Measurements from ENCODE around the gene SUN2.

Gene SUN2

DNA sequence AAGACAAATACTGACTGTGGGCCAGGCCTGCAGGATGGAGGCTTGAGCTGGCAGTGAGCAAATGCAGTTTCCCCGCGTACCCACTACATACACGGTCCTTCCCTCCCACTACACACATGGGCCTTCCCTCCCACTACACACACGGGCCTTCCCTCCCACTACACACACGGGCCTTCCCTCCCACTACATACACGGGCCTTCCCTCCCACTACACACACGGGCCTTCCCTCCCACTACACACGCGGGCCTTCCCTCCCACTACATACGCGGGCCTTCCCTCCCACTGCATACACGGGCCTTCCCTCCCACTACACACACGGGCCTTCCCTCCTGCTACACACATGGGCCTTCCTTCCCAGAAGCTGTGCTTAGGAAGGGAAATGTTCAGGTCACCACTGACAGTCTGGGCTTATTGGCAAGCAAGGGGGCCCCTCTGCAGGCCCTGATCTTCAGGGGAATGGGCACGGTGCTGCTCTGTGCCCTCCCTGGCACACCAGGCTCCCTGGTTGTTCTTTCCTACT, 27.4 kb upstream of the SUN2 start (continued):
- no peak for TF ChIP-seq ZBTB49 (tag by site-specific recombination; IDR thresholded peaks at IDR 0.05; ENCODE audit: low read depth)

DNA sequence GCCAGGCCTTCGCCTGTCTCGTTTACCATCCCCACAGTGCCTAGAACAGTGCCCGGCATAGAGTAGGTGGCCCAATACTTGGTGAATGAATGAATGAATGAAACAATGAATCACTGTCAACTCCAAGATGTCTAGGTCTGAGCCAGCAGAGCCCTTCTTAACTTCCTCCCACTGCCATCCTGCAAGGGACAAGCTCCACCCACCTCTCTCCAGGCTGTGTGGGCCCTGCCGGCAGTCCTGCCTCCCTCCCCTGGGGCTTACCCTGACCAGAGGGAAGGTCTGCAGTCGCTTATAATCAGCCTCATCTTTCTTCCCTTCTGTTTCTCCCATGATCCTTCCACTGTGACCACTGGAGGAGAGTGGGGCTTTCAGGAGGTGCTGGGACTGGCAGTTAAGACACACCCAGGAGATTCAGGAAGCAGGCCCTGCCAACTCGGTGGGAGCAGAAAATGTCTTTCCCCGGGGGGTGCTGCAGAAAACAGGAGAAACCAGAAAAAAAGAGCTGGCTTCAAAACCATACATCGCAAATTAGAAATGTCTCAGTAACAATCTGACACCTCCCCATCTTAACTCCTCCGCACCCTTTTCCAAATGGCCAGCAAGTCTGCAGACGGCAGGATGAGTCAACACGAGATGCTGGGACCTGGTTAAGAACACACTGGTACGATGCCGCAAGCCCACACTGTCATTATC, 26.8 kb upstream of the SUN2 start:
- POLR2A ChIA-PET = interaction anchor here (1.0 to 1.7 kb wide), 3 partner anchors 14 to 25 kb away, joined by 3 to 4 read pairs (median 3); no protein-coding TSS in a partner anchor
- CTCF ChIA-PET = interaction anchor here (0.8 to 6.5 kb wide), 3 partner anchors 14 to 339 kb away, joined by 4 to 43 read pairs (median 10); no protein-coding TSS in a partner anchor
- TF ChIP-seq ZFHX2 (tag by site-specific recombination; conservative IDR thresholded peaks at IDR 0.05) (peak; percentile 64), ZNF768 (tag by site-specific recombination; IDR thresholded peaks at IDR 0.05) (no peak), EGR2 (tag by site-specific recombination; IDR thresholded peaks at IDR 0.05; ENCODE audit: low read depth) (peak; percentile 47; the same call in 1 of the 2 replicates), ZFP3 (tag by site-specific recombination; IDR thresholded peaks at IDR 0.05; ENCODE audit: low read depth) (no peak), SP7 (tag by site-specific recombination; IDR thresholded peaks at IDR 0.05) (peak; percentile 65), GLIS1 (tag by site-specific recombination; IDR thresholded peaks at IDR 0.05) (no peak), ZNF394 (tag by site-specific recombination; IDR thresholded peaks at IDR 0.05; ENCODE audit: borderline replicate concordance) (no peak), KLF10 (tag by site-specific recombination; IDR thresholded peaks at IDR 0.05) (no peak), ZNF157 (tag by site-specific recombination; IDR thresholded peaks at IDR 0.05) (no peak), ZNF341 (tag by site-specific recombination; IDR thresholded peaks at IDR 0.05; ENCODE audit: low read depth) (peak; percentile 86), ZNF692 (tag by site-specific recombination; IDR thresholded peaks at IDR 0.05) (peak; percentile 82; the same call in 1 of the 2 replicates), PRDM2 (tag by site-specific recombination; IDR thresholded peaks at IDR 0.05; ENCODE audit: borderline replicate concordance) (no peak), ZBTB21 (tag by site-specific recombination; IDR thresholded peaks at IDR 0.05) (no peak), ZNF548 (tag by site-specific recombination; IDR thresholded peaks at IDR 0.05) (no peak)
- TF ChIP-seq, protein P1, sequence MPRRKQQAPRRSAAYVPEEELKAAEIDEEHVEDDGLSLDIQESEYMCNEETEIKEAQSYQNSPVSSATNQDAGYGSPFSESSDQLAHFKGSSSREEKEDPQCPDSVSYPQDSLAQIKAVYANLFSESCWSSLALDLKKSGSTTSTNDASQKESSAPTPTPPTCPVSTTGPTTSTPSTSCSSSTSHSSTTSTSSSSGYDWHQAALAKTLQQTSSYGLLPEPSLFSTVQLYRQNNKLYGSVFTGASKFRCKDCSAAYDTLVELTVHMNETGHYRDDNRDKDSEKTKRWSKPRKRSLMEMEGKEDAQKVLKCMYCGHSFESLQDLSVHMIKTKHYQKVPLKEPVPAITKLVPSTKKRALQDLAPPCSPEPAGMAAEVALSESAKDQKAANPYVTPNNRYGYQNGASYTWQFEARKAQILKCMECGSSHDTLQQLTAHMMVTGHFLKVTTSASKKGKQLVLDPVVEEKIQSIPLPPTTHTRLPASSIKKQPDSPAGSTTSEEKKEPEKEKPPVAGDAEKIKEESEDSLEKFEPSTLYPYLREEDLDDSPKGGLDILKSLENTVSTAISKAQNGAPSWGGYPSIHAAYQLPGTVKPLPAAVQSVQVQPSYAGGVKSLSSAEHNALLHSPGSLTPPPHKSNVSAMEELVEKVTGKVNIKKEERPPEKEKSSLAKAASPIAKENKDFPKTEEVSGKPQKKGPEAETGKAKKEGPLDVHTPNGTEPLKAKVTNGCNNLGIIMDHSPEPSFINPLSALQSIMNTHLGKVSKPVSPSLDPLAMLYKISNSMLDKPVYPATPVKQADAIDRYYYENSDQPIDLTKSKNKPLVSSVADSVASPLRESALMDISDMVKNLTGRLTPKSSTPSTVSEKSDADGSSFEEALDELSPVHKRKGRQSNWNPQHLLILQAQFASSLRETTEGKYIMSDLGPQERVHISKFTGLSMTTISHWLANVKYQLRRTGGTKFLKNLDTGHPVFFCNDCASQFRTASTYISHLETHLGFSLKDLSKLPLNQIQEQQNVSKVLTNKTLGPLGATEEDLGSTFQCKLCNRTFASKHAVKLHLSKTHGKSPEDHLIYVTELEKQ (tag by site-specific recombination; IDR thresholded peaks at IDR 0.05; ENCODE audit: borderline replicate concordance) = no peak
- TF ChIP-seq, protein P2, sequence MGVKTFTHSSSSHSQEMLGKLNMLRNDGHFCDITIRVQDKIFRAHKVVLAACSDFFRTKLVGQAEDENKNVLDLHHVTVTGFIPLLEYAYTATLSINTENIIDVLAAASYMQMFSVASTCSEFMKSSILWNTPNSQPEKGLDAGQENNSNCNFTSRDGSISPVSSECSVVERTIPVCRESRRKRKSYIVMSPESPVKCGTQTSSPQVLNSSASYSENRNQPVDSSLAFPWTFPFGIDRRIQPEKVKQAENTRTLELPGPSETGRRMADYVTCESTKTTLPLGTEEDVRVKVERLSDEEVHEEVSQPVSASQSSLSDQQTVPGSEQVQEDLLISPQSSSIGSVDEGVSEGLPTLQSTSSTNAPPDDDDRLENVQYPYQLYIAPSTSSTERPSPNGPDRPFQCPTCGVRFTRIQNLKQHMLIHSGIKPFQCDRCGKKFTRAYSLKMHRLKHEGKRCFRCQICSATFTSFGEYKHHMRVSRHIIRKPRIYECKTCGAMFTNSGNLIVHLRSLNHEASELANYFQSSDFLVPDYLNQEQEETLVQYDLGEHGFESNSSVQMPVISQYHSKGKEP (tag by site-specific recombination; IDR thresholded peaks at IDR 0.05) = no peak
- TF ChIP-seq, protein P3, sequence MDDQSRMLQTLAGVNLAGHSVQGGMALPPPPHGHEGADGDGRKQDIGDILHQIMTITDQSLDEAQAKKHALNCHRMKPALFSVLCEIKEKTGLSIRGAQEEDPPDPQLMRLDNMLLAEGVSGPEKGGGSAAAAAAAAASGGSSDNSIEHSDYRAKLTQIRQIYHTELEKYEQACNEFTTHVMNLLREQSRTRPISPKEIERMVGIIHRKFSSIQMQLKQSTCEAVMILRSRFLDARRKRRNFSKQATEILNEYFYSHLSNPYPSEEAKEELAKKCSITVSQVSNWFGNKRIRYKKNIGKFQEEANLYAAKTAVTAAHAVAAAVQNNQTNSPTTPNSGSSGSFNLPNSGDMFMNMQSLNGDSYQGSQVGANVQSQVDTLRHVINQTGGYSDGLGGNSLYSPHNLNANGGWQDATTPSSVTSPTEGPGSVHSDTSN (CRISPR knock-in tag; IDR thresholded peaks at IDR 0.05) = no peak

More for the DNA sequence above, 26.8 kb upstream of the SUN2 start:
- no peaks in the 10 kb centered on the region for H3K9me3 ChIP-seq (ENCODE audit: control insufficient read depth, insufficient read depth, low read depth, low read length)
- no peak overlapping the region for H3K4me3 ChIP-seq (ENCODE audit: low read depth, low read length)
- no peaks in the 10 kb centered on the region for H3K4me1 ChIP-seq (ENCODE audit: control insufficient read depth, insufficient read depth, low read length)
- H3K36me3 ChIP-seq (ENCODE audit: control insufficient read depth in 2 of 2, insufficient read depth in 1 of 2, low read length in 2 of 2) = peaks cover 0 to 27% of the 10 kb centered on the region in 2 experiments; a peak in 1 of 3 replicates
- H3K27ac ChIP-seq (ENCODE audit: extremely low read depth, low read depth, low read length) = no peak overlapping the region

Data from HEK293 (cell line).